Osteocyte (in vitro differentiated cells): ENCODE data around the gene EFCAB6. TPM values are rescaled to one million over a fixed set of nuclear protein-coding genes. Genes with fewer than 3 reads are reported as not detected.
A peak's percentile ranks its signal among the peaks of the same experiment; 100 is the strongest.

ENCODE experiments used
- DNase-seq: peaks from one replicate; pipeline ENCODE4 v3.0.0; 2021; ENCODE audit warnings: mixed read lengths; ENCODE audit not compliant: unreplicated experiment; ENCODE audit errors: extremely low spot score
- H3K27ac Mint-ChIP-seq: one replicate; pipeline ENCODE4 v1.8.0; 2021; ENCODE audit warnings: mild to moderate bottlenecking, mixed read lengths; ENCODE audit not compliant: unreplicated experiment
- H3K27me3 Mint-ChIP-seq: one replicate; pipeline ENCODE4 v1.8.0; 2021; ENCODE audit warnings: mixed read lengths; ENCODE audit not compliant: unreplicated experiment
- H3K36me3 Mint-ChIP-seq: one replicate; pipeline ENCODE4 v1.8.0; 2021; ENCODE audit warnings: mixed read lengths; ENCODE audit not compliant: unreplicated experiment
- H3K4me1 Mint-ChIP-seq: one replicate; pipeline ENCODE4 v1.8.0; 2021; ENCODE audit warnings: mixed read lengths; ENCODE audit not compliant: unreplicated experiment
- H3K4me3 Mint-ChIP-seq: one replicate; pipeline ENCODE4 v1.8.0; 2021; ENCODE audit warnings: mild to moderate bottlenecking, moderate library complexity, mixed read lengths; ENCODE audit not compliant: unreplicated experiment
- H3K9me3 Mint-ChIP-seq: one replicate; pipeline ENCODE4 v1.8.0; 2021; ENCODE audit warnings: mixed read lengths; ENCODE audit not compliant: unreplicated experiment
- CTCF ChIP-seq: fragments of 200-600 bp; sonication (generic); IDR thresholded peaks from 2 replicates; pipeline ENCODE4 v1.5.0; 2021; ENCODE audit warnings: antibody characterized with exemption, mild to moderate bottlenecking, moderate library complexity
- total RNA-seq: library from RNA; stranded (reverse); gene quantifications from 2 replicates; pipeline ENCODE4 v1.2.1, GENCODE V29; 2021

Gene EFCAB6
- total RNA-seq, 1 donor from 2014 or later, result 1.4 TPM

- Mint-ChIP-seq H3K4me1 (no peaks in the 10 kb centered on the region), H3K27ac (no peak overlapping the region), H3K4me3 (no peak overlapping the region), H3K36me3 (no peaks in the 10 kb centered on the region), H3K27me3 (no peaks in the 10 kb centered on the region), H3K9me3 (no peaks in the 10 kb centered on the region)
- no peak for DNase-seq
- no peak for TF ChIP-seq CTCF
Measured at GRCh38 chr22:43561415-43562178, 250.5 kb downstream of the EFCAB6 start.

- H3K27me3 Mint-ChIP-seq, result no peaks in the 10 kb centered on the region
Measured at GRCh38 chr22:43560651-43561050, 251.5 kb downstream of the EFCAB6 start.

GRCh38 chr22:43555561-43556515, 256.3 kb downstream of the EFCAB6 start:
- no peaks in the 10 kb centered on the region for H3K9me3 Mint-ChIP-seq
- TF ChIP-seq CTCF, result no peak
- H3K36me3 Mint-ChIP-seq, result no peaks in the 10 kb centered on the region
- peak; percentile 73 for DNase-seq
- H3K4me1 Mint-ChIP-seq, result no peaks in the 10 kb centered on the region
- H3K4me3 Mint-ChIP-seq, result no peak overlapping the region
- H3K27me3 Mint-ChIP-seq, result no peaks in the 10 kb centered on the region
- no peak overlapping the region for H3K27ac Mint-ChIP-seq

More at GRCh38 chr22:43560651-43561050, 251.5 kb downstream of the EFCAB6 start:
- TF ChIP-seq CTCF, result no peak
- no peaks in the 10 kb centered on the region for H3K9me3 Mint-ChIP-seq
- no peak overlapping the region for H3K4me3 Mint-ChIP-seq
- DNase-seq, result no peak
- H3K36me3 Mint-ChIP-seq, result no peaks in the 10 kb centered on the region
- H3K27ac Mint-ChIP-seq, result no peak overlapping the region
- H3K4me1 Mint-ChIP-seq, result no peaks in the 10 kb centered on the region

GRCh38 chr22:43554694-43555365, 257.3 kb downstream of the EFCAB6 start:
- no peak overlapping the region for H3K27ac Mint-ChIP-seq
- peaks cover 2% of the 10 kb centered on the region for H3K27me3 Mint-ChIP-seq

More at GRCh38 chr22:43554694-43555365, 257.3 kb downstream of the EFCAB6 start:
- H3K4me1 Mint-ChIP-seq, result no peaks in the 10 kb centered on the region
- no peak for TF ChIP-seq CTCF
- H3K9me3 Mint-ChIP-seq, result no peaks in the 10 kb centered on the region
- no peak overlapping the region for H3K4me3 Mint-ChIP-seq
- no peaks in the 10 kb centered on the region for H3K36me3 Mint-ChIP-seq
- DNase-seq, result peak; percentile 60
